HG02678 (cell line): ENCODE data around the gene ASTN2.
"Not testable (repeated sequence)": the region's sequence is repeated elsewhere in the genome, so short reads cannot be mapped to it uniquely, and the experiment has no call there.

Experiments used
- ATAC-seq: cut with Tn5 transposase; IDR thresholded peaks from one replicate; pipeline ENCODE4 v1.9.1; 2021; ENCODE audit warnings: mild to moderate bottlenecking, moderate library complexity; ENCODE audit not compliant: unreplicated experiment

The ASTN2 gene

DNA sequence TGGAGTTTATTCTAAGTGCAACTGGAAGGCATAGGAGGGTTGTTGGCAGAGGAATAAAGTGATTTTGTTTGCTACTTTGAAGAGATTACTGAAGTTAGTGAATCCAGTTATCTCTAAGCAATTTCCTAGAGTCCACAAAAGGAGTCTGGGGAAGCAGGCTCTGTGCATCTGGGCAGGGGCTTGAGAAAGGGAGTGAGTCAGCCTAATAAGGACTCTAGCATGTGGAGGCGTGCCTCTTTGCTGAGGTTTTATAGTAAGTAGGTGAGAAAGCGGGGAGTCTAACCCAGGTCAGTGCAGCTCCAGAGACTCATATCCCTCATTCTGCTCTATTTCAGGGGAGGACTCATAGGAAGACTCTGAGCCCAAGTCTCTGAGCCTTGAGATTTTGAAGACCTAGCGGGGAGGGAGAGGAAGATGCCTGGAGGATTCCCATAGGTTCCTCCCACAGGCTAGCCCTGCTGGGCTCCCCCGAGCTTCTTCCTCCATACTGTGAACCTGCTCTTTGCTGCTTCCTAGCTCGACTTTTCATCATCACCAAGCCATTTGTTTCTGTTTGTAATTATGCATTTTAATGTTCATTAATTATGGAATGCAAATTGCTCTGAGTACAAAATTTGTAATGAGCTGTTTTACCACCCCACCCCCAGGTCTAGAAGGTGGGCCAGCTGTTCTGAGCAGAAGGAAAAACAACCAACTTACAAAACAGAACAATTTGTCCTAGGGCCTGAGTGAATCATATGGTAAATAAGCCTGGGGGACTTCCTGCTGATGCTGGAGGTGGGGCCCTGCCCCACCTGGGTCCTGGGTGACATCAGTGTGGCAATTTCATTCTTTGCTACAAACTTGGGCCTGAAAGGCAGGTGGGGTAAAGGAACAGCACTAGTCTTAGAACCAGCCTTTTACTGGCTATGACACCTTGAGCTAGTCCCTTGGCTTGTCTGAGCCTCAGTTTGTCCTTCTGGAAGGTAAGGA lies 577.6 kb downstream of the ASTN2 start:
- no peak for ATAC-seq

- not testable (repeated sequence) for ATAC-seq
These were observed 584.5 kb downstream of the ASTN2 start for GRCh38 chr9:116830321-116830720.

DNA sequence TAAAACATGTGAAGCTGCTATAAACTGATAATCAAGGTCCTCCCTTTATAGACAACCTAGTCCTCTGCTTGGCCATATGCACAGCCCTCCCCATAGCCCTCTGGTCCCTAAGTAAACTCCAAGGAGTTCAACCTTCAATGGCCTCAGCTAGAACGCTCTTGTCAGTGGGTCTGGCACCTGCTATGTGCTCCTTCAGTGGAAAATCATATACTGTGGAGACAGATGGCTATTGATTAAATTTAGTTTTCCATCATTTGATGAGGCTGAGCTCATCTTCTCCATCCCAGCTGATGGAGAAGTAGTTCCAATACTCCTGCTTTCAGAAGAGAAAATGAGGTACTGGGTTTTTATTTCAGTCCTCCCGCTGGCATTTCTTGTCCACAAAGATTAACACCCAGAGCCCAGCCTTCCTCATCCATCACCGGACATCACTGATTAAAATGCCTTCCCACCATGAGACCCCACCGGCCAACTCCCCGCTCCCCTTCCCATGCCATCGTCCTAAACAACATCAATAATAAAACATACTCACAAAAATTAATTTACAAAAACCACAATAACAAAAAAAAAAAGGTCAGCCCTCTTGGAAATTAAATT lies 593.1 kb downstream of the ASTN2 start:
- no peak for ATAC-seq

DNA sequence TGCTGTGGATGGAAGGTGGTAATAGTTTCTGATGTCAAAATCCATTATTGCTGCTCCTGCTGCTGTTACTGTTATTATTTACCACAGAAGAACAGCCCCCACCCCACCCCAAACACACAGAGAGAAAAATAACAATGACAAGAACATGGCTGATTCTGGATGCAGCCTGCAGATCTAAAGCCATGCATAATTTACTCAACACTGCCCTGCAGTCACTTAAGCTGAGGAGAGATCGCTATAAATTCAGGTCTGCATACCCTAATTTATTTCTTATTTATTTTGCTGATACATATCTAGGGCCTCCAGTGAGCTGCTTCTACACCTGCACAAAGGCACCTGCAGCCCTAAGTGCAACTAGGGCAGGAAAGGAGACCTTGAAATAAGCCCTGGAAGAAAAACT lies 595.7 kb downstream of the ASTN2 start:
- no peak for ATAC-seq

DNA sequence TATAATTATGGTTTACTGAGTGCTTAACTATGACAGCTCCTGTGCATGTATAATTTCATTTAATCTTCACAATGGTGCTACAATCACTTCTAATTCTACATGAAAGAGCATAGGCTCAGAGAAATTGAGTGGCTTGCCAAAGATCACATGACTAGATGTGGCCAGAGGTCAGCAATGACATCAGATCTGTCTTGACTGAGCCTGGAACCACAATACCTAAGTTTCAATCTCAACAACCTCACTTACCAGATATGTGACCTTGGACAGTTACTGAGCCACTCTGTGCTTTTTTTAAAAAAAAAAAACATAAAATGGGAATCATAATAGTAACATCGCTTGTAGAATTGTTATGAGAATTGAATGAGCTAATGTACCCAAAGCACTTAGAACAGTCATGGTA lies 597.1 kb downstream of the ASTN2 start:
- ATAC-seq = no peak

DNA sequence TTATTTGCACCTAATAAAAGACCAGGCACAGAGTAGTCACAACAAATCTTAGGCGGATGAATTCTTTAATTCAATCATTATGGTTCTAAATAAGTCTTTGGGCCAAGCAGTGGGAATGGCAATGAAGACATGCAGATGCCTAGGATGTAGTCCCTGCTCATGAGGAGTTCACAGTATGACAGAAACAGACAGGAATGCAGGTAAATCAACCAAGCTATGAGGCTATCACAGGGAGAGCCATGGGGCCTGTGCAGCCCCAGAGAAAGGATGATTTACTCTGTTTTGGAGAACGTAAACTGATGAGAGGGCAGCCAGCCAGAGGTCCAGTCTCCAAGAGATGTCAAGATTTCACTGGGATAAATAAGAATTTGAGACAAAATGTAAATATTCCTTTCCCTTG lies 598.4 kb downstream of the ASTN2 start:
- ATAC-seq = no peak

GRCh38 chr9:116815835-116816234 lies 599.0 kb downstream of the ASTN2 start:
- no peak for ATAC-seq

- no peak for ATAC-seq
These were observed 601.9 kb downstream of the ASTN2 start for GRCh38 chr9:116813031-116813300.

DNA sequence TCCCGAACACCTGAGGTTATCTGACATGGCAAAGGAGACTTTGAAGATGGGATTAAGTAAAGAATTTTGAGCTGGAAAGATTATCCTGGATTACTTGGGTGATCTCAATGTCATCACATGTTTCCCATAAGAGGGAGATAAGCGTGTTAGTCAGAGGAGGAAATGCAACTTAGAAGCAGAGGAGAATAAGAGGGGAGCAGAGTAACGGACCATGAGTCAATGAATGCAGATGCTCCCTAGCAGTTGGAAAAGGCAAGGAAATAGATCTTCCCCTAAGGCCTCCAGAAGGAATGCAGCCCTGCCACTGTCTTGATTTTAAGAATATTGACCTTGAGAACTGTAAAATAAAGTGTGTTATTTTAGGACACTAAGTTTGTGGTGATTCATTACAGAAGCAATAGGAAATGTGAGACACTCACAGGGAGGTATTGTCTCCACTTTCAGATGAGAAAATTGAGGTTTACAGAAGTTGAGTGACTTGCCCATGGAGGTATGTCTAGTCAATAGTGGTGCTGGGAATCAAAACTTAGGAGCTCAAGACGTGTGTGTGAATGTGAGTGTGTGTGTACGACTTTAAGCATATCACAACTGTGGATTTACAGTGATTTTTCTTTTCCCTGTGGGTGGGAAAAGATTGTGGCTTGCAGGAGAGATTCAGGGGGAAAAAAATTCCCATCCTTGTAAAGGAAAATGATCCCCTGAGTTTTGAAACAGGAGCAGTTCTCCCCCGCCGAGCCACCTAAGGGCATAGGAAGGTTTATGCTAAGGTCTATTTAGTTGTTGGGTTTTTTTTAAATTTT lies 602.4 kb downstream of the ASTN2 start:
- ATAC-seq = no peak

GRCh38 chr9:116809656-116810055 lies 605.2 kb downstream of the ASTN2 start:
- no peak for ATAC-seq

- no peak for ATAC-seq
These were observed 608.8 kb downstream of the ASTN2 start for GRCh38 chr9:116806075-116806474.

- ATAC-seq = no peak
These were observed 614.0 kb downstream of the ASTN2 start for GRCh38 chr9:116800885-116801284.

DNA sequence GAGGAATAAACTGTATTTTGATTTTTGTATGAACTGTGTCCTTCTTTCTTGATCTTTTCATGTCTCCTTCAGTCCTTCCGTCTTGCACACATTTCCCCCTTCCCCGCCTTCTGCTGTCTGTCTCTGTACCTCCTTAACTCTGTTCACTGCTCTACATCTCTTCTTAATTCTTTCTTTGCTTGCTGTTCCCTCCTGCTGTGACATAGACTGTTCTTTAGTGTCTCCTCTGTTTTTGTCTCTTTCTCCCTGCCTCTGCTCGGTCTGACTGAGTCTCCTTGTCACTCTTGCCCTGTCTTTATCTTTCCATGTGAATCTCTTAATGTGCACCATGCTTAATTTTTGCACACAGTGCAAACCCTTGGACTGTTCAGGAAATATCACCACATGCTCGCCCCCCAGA lies 614.8 kb downstream of the ASTN2 start:
- no peak for ATAC-seq

DNA sequence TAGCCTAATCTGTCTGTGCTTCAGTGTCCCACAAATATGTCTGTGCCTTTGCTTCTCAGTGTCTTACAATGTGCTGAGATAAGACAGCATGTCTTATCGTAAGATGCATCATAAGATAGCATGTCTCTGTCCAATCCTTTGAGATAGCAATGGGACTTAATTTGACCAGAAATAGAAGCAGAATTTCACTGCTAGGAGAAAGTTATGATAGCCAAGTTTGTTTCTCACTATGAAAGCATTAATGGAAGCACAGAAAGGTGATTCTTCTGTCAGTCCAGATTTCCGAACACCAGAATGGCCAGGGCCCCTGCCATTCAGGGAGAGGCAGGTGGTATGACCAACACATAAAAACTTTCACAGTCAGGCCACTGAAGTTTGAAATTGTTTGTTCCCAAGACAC lies 616.3 kb downstream of the ASTN2 start:
- ATAC-seq = no peak

- no peak for ATAC-seq
These were observed 617.6 kb downstream of the ASTN2 start for GRCh38 chr9:116797276-116797675.

GRCh38 chr9:116796669-116797068 lies 618.2 kb downstream of the ASTN2 start:
- no peak for ATAC-seq

DNA sequence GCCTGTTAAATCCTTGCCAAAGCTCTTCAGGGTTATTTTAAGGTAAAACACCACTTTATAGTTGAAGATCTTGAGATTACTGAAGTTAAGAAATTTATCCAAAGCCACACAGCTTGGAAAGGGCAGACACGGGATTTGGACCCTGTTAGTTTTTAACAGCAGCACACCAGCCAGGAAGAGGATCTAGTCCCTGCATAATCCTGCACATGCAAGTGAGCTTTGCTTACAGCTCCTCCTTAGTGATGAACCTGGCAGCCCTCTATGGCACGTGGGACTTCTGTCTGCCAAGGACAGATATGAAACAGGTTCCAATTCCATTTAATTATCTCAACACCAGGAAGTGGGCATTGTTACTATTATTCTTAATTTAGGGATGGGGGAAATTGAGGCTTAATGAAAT lies 619.0 kb downstream of the ASTN2 start:
- ATAC-seq = no peak

GRCh38 chr9:116792271-116792670 lies 622.6 kb downstream of the ASTN2 start:
- no peak for ATAC-seq

DNA sequence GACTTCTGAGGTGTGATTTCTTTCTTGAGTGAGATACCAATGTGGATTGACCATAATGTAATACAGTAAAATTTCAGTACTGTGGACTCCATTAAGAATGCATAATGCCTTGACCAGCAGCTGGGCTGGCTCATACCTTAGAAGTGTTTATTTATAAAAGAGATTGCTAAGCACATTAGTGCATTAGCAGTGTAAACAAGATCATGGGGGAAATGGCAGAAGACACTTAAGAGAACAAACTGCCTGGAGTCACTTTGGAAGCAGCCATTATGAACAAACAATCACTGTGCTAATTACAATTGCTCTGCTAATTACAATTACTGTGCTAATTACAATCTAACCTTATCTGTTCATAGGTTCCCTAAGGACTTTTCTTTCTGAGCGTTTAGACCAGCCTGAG lies 623.5 kb downstream of the ASTN2 start:
- no peak for ATAC-seq

DNA sequence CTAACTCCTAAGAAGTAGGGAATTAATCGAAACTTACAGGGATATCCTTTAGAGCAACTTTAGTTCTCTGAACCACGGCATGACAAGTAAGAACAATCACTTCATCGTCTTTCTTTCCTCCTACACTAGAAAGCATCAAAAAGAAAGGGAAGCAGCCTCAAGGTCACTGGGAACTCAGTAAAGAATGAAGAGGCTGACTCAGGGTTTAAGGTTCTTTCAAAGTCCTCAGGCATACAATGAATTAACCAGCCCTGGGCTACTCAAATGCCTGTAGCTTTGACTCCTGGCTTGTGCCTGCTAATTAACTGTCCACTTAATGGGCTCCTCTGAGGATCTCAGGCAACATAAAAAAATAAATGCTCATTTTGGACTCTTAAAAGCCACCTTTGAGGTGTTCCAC lies 625.8 kb downstream of the ASTN2 start:
- no peak for ATAC-seq

- no peak for ATAC-seq
These were observed 628.1 kb downstream of the ASTN2 start for GRCh38 chr9:116786737-116787136.

DNA sequence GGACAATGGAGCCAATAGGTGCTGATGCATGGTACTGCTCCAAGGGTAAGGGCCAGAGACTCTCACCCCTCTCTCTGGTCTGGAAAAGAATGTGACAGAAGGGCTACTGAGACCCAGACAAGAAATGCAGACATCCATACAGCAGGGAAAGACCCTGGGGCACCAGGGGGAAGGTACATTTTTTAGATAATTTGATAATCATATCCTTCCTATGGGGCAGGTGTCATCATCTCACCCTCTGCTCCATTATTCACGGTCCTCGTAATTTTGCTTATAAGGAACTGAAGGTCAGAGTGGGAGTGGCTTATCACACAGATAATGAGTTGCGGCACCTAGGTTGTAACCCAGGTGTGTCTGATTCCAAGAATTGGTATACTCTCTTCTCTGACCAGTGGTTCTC lies 637.7 kb downstream of the ASTN2 start:
- no peak for ATAC-seq
